A673 (cell line): ENCODE data around the gene CTTNBP2NL. TPM values are rescaled to one million over a fixed set of nuclear protein-coding genes. Genes with fewer than 3 reads are reported as not detected.

Source experiments
- BruUV-seq: library from RNA; stranded (reverse); fragments of 400-500 nt; replicated peaks from 2 replicates; lab custom pipeline; 2021; lab: Mats Ljungman, UMichigan
- CTCF ChIA-PET: fragments of 300-600 bp; sonication (Branson Sonifier 250); formaldehyde crosslinking; loops from one replicate; lab custom pipeline; 2022; ENCODE audit warnings: antibody characterized with exemption; lab: Charles Lee
- POLR2A ChIA-PET: fragments of 300-600 bp; sonication (Branson Sonifier 250); formaldehyde crosslinking; loops from one replicate; lab custom pipeline; 2022; ENCODE audit warnings: antibody characterized with exemption; ENCODE audit not compliant: low non-redundant PET; lab: Charles Lee
- DNase-seq: peaks from one replicate; pipeline ENCODE4 v3.0.0-alpha.2; 2015; ENCODE audit warnings: low spot score
- H3K27ac ChIP-seq: fragments of 200-600 bp; sonication (generic); 2 replicates; pipeline ENCODE4 v1.5.1; 2016; ENCODE audit warnings: mixed run types, low read depth, mild to moderate bottlenecking, mixed read lengths, antibody characterized with exemption, low read length; ENCODE audit not compliant: poor library complexity, severe bottlenecking
- H3K27me3 ChIP-seq: fragments of 200-600 bp; sonication (generic); replicated peaks from 2 replicates; pipeline ENCODE4 v1.6.1; 2017; ENCODE audit warnings: mixed run types, low read depth, mild to moderate bottlenecking, mixed read lengths, antibody characterized with exemption, low read length; ENCODE audit not compliant: insufficient read depth, poor library complexity
- H3K36me3 ChIP-seq: fragments of 200-600 bp; sonication (generic); 2 replicates; pipeline ENCODE4 v1.6.1; 2016; ENCODE audit warnings: mixed run types, mild to moderate bottlenecking, mixed read lengths, antibody characterized with exemption, low read length; ENCODE audit not compliant: insufficient read depth, poor library complexity, severe bottlenecking
- H3K4me1 ChIP-seq: fragments of 200-600 bp; sonication (generic); 2 replicates; pipeline ENCODE4 v1.6.1; 2017; ENCODE audit warnings: mixed run types, mild to moderate bottlenecking, mixed read lengths, antibody characterized with exemption, low read length; ENCODE audit not compliant: insufficient read depth, poor library complexity, severe bottlenecking
- H3K4me3 ChIP-seq: fragments of 200-600 bp; sonication (generic); 2 replicates; pipeline ENCODE4 v1.5.1; 2016; ENCODE audit warnings: low read depth, mixed run types, mild to moderate bottlenecking, mixed read lengths, low read length; ENCODE audit not compliant: poor library complexity, severe bottlenecking
- H3K9me3 ChIP-seq: fragments of 200-600 bp; sonication (generic); 2 replicates; pipeline ENCODE4 v1.6.1; 2016; ENCODE audit warnings: mixed run types, low read depth, mild to moderate bottlenecking, mixed read lengths, antibody characterized with exemption, low read length; ENCODE audit not compliant: poor library complexity, severe bottlenecking
- EZH2 ChIP-seq: fragments of 200-600 bp; sonication (generic); IDR thresholded peaks from 2 replicates; pipeline ENCODE4 v1.6.1; 2017; ENCODE audit warnings: borderline replicate concordance, low read depth, mild to moderate bottlenecking, mixed read lengths, antibody characterized with exemption, low read length; ENCODE audit not compliant: poor library complexity, severe bottlenecking
- intact Hi-C: fragments of 100-400 bp; cut with micrococcal nuclease; formaldehyde crosslinking; loops from one replicate; pipeline ENCODE4 v1.10.0; 2022; ENCODE audit not compliant: unreplicated experiment
- total RNA-seq: library from RNA; stranded (reverse); gene quantifications from 2 replicates; pipeline ENCODE4 v1.2.3, GENCODE V29; 2021
- TF ChIP-seq, protein P1 (sequence below): fragments of 300-800, 200-600 bp; sonication (generic); conservative IDR thresholded peaks from 2 replicates; pipeline ENCODE4 v1.5.1; 2017; ENCODE audit warnings: low read depth, mild to moderate bottlenecking, antibody characterized with exemption, low read length, moderate library complexity, mixed read lengths

CTTNBP2NL gene
- total RNA-seq, 1 experiment from 2014 or later = 32.7 TPM

DNA sequence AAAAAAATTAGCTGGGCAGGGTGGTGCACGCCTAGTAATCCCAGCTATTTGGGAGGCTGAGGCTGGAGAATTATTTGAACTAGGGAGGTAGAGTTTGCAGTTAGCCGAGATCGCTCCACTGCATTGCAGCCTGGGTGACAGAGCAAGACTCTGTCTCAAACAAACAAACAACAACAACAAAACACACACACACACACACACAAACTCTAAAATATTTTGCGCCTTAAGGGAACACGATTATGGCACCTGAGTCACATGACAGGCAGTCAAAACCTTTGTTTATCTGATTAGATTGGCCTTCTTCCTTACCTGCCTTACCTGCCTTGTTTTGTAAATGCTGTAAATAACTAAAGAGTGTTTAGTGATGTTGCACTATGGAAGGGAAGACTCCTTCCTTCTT, 92.1 kb downstream of the CTTNBP2NL start:
- no TSS peak for BruUV-seq
- TF ChIP-seq, protein P1, sequence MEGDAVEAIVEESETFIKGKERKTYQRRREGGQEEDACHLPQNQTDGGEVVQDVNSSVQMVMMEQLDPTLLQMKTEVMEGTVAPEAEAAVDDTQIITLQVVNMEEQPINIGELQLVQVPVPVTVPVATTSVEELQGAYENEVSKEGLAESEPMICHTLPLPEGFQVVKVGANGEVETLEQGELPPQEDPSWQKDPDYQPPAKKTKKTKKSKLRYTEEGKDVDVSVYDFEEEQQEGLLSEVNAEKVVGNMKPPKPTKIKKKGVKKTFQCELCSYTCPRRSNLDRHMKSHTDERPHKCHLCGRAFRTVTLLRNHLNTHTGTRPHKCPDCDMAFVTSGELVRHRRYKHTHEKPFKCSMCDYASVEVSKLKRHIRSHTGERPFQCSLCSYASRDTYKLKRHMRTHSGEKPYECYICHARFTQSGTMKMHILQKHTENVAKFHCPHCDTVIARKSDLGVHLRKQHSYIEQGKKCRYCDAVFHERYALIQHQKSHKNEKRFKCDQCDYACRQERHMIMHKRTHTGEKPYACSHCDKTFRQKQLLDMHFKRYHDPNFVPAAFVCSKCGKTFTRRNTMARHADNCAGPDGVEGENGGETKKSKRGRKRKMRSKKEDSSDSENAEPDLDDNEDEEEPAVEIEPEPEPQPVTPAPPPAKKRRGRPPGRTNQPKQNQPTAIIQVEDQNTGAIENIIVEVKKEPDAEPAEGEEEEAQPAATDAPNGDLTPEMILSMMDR = no peak
- TF ChIP-seq EZH2 = no peak
- no peaks in the 10 kb centered on the region for H3K9me3 ChIP-seq
- H3K27me3 ChIP-seq = no peaks in the 10 kb centered on the region
- no peaks in the 10 kb centered on the region for H3K4me1 ChIP-seq
- ChIA-PET CTCF (interaction anchor here (0.7 kb wide), 1 partner anchor 163 kb away, joined by 3 read pairs; no protein-coding TSS in a partner anchor), POLR2A (no interaction called here)
- H3K27ac ChIP-seq = no peak overlapping the region
- H3K4me3 ChIP-seq = no peak overlapping the region
- intact Hi-C loops = no loop called here
- no peaks in the 10 kb centered on the region for H3K36me3 ChIP-seq
- no peak for DNase-seq

DNA sequence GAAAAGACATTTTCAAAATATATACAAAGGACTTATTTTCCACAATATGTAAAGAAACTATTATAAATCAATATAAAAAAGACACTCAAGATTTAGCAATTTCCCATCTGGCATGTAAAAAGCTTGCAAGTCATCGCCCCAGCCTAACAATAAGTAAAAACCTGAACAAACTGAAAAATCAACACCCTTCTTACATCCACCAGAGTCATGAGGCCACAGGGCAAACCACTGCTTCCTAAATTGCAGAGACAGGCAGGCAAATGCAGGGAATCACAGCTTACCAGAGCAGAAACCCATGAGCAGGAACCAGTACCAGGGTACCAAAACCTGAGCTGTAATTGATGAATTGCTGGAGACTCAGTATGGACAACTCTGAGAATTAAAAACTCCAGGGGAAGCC, 96.1 kb downstream of the CTTNBP2NL start:
- no peak for TF ChIP-seq EZH2
- TF ChIP-seq, protein P1 = no peak
- BruUV-seq = no TSS peak
- ChIA-PET CTCF (no interaction called here), POLR2A (no interaction called here)
- Histone ChIP-seq H3K4me3 (no peak overlapping the region), H3K27me3 (no peaks in the 10 kb centered on the region), H3K36me3 (no peaks in the 10 kb centered on the region), H3K27ac (no peak overlapping the region), H3K4me1 (no peaks in the 10 kb centered on the region), H3K9me3 (no peaks in the 10 kb centered on the region)
- intact Hi-C loops = no loop called here
- no peak for DNase-seq

DNA sequence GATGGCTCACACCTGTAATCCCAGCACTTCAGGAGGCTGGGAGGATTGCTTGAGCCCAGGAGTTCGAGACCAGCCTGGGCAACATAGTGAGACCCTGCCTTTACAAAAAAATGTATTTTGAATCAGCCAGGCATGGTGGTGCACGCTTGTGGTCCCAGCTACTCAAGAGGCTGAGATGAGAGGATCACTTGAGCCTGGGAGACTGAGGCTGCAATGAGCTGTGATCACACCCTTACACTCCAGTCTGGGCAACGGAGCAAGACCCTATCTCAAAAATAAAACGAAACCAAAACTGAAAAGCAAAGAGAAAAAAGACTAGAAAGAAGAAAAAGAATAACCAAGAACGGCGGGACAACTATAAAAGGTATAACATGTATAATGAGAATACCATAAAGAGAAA, 97.3 kb downstream of the CTTNBP2NL start:
- DNase-seq = no peak
- POLR2A ChIA-PET = no interaction called here
- intact Hi-C loops = no loop called here
- no peaks in the 10 kb centered on the region for H3K9me3 ChIP-seq
- H3K4me1 ChIP-seq = no peaks in the 10 kb centered on the region
- no peaks in the 10 kb centered on the region for H3K27me3 ChIP-seq
- no peak overlapping the region for H3K27ac ChIP-seq
- no TSS peak for BruUV-seq
- TF ChIP-seq, protein P1 = no peak
- no peak for TF ChIP-seq EZH2
- H3K36me3 ChIP-seq = no peaks in the 10 kb centered on the region
- no peak overlapping the region for H3K4me3 ChIP-seq
- CTCF ChIA-PET = no interaction called here
